ENCODE measurements around the gene TOMM20. TPM values are rescaled to one million over a fixed set of nuclear protein-coding genes. Genes with fewer than 3 reads are reported as not detected.
A peak's percentile ranks its signal among the peaks of the same experiment; 100 is the strongest.
"Not testable (repeated sequence)": the region's sequence is repeated elsewhere in the genome, so short reads cannot be mapped to it uniquely, and the experiment has no call there.

TOMM20 gene
- total RNA-seq, 1 donor from 2014 or later, result 65.7 TPM

- no peak for DNase-seq
These were observed 26.9 kb downstream of the TOMM20 start for GRCh38 chr1:235101558-235102258.

GRCh38 chr1:235100194-235100772 is 28.4 kb downstream of the TOMM20 start:
- DNase-seq, result no peak

- DNase-seq, result no peak
These were observed 29.6 kb downstream of the TOMM20 start for GRCh38 chr1:235098991-235099390.

- DNase-seq, result no peak
These were observed 30.1 kb downstream of the TOMM20 start for GRCh38 chr1:235098547-235098946.

- not testable (repeated sequence) for DNase-seq
These were observed 31.1 kb downstream of the TOMM20 start for GRCh38 chr1:235097501-235097900.

GRCh38 chr1:235095938-235096562 is 32.6 kb downstream of the TOMM20 start:
- no peak for DNase-seq

GRCh38 chr1:235093696-235094592 is 34.7 kb downstream of the TOMM20 start:
- peak; percentile 81 for DNase-seq

GRCh38 chr1:235093013-235093695 is 35.5 kb downstream of the TOMM20 start:
- peak; percentile 66 for DNase-seq

GRCh38 chr1:235092415-235092814 is 36.2 kb downstream of the TOMM20 start:
- DNase-seq, result not testable (repeated sequence)

- not testable (repeated sequence) for DNase-seq
These were observed 36.6 kb downstream of the TOMM20 start for GRCh38 chr1:235092045-235092406.

GRCh38 chr1:235091319-235092044 is 37.2 kb downstream of the TOMM20 start:
- not testable (repeated sequence) for DNase-seq

- DNase-seq, result no peak
These were observed 38.1 kb downstream of the TOMM20 start for GRCh38 chr1:235090406-235091069.

- no peak for DNase-seq
These were observed 39.7 kb downstream of the TOMM20 start for GRCh38 chr1:235088907-235089306.

- no peak for DNase-seq
These were observed 40.2 kb downstream of the TOMM20 start for GRCh38 chr1:235088430-235088829.

GRCh38 chr1:235087906-235088305 is 40.7 kb downstream of the TOMM20 start:
- DNase-seq, result no peak

GRCh38 chr1:235085411-235086117 is 43.1 kb downstream of the TOMM20 start:
- not testable (repeated sequence) for DNase-seq

GRCh38 chr1:235080788-235081187 is 47.8 kb downstream of the TOMM20 start:
- DNase-seq, result not testable (repeated sequence)

- not testable (repeated sequence) for DNase-seq
These were observed 48.4 kb downstream of the TOMM20 start for GRCh38 chr1:235080297-235080657.

- DNase-seq, result peak; percentile 71
These were observed 49.0 kb downstream of the TOMM20 start for GRCh38 chr1:235079443-235080296.
